NB4 (cell line): ENCODE data around the gene DOCK2.

Experiments
- DNase-seq: peaks from one replicate; pipeline ENCODE4 v3.0.0; 2010; ENCODE audit warnings: low read depth
- H3K4me3 ChIP-seq: one replicate; pipeline ENCODE4 v1.5.1; 2011; ENCODE audit warnings: mild to moderate bottlenecking, low read depth, low read length, moderate library complexity
- MAX ChIP-seq: IDR thresholded peaks from 2 replicates; pipeline ENCODE4 v1.6.1; 2011; ENCODE audit warnings: low read depth, low read length
- MYC ChIP-seq: IDR thresholded peaks from 2 replicates; pipeline ENCODE4 v1.6.1; 2011; ENCODE audit warnings: low read depth, low read length
- POLR2A ChIP-seq: IDR thresholded peaks from 2 replicates; pipeline ENCODE4 v1.6.1; 2011; ENCODE audit warnings: mild to moderate bottlenecking; ENCODE audit not compliant: insufficient read length; ENCODE audit errors: extremely low read depth
- TF ChIP-seq, protein P1 (sequence below): IDR thresholded peaks from one replicate; pipeline ENCODE4 v1.5.1; 2012; ENCODE audit warnings: low read depth, low read length

Gene DOCK2

DNA sequence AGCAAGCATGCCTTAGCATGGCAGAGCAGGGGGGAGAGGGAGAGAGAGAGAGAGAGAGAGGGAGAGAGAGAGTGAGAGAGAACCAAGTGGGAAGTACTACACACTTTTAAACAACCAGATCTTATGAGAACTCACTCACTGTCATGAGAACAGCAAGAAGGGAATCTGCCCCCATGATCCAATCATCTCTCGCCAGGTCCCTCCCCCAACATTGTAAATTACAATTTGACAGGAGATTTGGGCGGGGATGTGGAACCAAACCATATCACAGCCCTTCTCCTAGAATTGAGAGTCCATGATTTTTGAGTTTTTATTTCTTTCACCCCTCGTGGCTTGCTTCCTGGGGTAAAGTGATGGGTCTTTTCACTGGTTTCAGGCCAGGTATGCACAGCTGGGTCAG is 98.8 kb downstream of the DOCK2 start:
- TF ChIP-seq, protein P1, sequence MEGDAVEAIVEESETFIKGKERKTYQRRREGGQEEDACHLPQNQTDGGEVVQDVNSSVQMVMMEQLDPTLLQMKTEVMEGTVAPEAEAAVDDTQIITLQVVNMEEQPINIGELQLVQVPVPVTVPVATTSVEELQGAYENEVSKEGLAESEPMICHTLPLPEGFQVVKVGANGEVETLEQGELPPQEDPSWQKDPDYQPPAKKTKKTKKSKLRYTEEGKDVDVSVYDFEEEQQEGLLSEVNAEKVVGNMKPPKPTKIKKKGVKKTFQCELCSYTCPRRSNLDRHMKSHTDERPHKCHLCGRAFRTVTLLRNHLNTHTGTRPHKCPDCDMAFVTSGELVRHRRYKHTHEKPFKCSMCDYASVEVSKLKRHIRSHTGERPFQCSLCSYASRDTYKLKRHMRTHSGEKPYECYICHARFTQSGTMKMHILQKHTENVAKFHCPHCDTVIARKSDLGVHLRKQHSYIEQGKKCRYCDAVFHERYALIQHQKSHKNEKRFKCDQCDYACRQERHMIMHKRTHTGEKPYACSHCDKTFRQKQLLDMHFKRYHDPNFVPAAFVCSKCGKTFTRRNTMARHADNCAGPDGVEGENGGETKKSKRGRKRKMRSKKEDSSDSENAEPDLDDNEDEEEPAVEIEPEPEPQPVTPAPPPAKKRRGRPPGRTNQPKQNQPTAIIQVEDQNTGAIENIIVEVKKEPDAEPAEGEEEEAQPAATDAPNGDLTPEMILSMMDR, result no peak
- no peak for TF ChIP-seq MAX
- TF ChIP-seq MYC, result no peak
- no peak for TF ChIP-seq POLR2A
- no peak overlapping the region for H3K4me3 ChIP-seq
- no peak for DNase-seq

GRCh38 chr5:169736653-169737052 is 99.6 kb downstream of the DOCK2 start:
- H3K4me3 ChIP-seq, result no peak overlapping the region
- TF ChIP-seq MYC (no peak), MAX (no peak), POLR2A (no peak)
- no peak for DNase-seq

DNA sequence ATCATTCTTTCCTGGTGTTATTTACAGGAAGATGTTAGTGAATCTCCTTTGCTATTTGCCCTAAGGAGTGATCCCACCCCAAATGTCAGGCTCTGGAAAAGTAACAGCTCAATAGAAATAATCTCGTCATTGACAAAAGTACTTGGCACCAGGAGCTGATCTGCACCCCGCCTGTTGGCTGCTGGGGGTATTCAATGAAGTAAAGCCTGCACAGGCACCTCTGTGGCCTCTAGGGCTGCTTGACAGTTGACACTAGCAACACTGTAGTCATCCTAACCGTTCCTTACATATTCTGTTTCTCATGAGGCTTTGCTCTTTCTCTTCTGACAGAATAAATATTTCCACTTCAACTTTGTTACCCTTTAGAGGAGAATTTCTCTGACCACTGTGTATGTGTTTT is 103.4 kb downstream of the DOCK2 start:
- TF ChIP-seq, protein P1, result no peak
- TF ChIP-seq MYC (no peak), POLR2A (no peak), MAX (no peak)
- no peak for DNase-seq
- no peak overlapping the region for H3K4me3 ChIP-seq

DNA sequence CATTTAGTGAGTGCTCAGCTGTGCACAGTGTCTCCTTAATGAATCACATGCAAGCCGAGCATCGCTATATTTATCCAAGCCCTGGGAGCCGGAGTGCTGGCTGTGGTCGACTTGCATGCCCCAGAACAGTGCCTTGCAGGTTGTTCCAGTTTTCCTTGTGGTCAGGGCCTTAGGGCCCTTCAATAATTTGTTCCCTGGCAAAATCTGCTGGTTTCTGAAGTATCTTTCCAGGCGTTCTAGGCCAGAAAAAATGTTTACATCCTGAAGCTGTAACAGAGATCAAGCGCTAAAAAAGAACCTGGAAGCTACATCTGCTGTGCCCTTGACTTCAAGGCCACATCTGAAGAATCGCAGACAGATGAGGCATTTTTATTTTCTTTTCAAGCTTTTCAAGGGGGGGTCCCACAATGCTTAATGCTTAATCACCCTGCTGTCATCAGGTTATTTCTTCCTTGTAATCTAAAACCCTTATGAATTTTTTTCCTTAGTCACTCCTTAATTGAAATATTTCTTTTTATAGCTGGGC is 105.8 kb downstream of the DOCK2 start:
- no peak for DNase-seq
- no peak overlapping the region for H3K4me3 ChIP-seq
- TF ChIP-seq MAX, result no peak
- no peak for TF ChIP-seq POLR2A
- no peak for TF ChIP-seq MYC
- TF ChIP-seq, protein P1, result no peak

GRCh38 chr5:169744336-169744735 is 107.3 kb downstream of the DOCK2 start:
- TF ChIP-seq MAX (no peak), POLR2A (no peak), MYC (no peak)
- TF ChIP-seq, protein P1, result no peak
- no peak overlapping the region for H3K4me3 ChIP-seq
- DNase-seq, result no peak

DNA sequence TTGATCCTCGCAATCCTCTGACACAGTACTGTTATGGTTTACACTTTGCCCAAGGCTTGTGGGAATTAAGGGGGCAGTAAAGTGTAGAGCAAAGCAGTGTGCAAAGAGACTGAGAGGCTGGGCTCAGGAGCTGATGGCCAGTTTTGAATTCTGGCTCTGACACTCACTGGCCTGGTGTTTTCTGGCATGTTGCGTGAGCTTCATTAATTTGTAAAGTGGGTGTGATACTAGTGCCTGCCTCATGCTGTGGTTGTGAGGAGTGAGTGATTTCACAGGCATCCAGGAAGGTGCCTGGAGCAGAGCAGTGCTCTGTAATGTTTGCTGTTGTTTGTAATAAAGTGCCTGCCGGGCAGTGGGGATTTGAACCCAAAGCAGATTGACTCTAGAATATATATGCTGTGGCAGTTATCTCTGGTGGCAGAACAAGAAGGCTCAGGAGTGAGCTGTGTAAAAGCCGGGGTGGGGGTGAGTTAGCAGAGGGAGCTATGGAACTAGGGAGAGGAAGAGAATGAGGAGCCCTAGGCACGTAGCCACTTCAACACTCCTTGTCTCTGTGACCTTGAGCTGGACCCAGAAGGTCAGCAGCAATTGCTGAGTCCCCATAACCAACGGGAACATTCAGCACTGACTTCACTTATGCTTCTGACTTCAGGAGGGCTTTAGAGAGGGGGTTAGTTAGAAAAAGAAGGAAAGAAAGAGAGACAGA is 108.5 kb downstream of the DOCK2 start:
- TF ChIP-seq, protein P1, result no peak
- TF ChIP-seq POLR2A (no peak), MAX (no peak), MYC (no peak)
- no peak overlapping the region for H3K4me3 ChIP-seq
- DNase-seq, result no peak
